DND-41 (cell line): ENCODE results near the gene COX6B2.

Experiments
- ATAC-seq: fragments of 200-7000 bp; cut with Tn5 transposase; 3 replicates; pipeline ENCODE4 v1.9.1; 2021; ENCODE audit warnings: low read depth; ENCODE audit not compliant: insufficient read depth
- DNase-seq: peaks from one replicate; pipeline ENCODE4 v3.0.0-alpha.2; 2020
- H2AFZ ChIP-seq: 2 replicates; pipeline ENCODE4 v1.6.0; 2012; ENCODE audit warnings: low read depth, low read length
- H3K27ac ChIP-seq: 2 replicates; pipeline ENCODE4 v1.5.1; 2012; ENCODE audit warnings: low read length, inconsistent platforms
- H3K27me3 ChIP-seq: fragments of 200-600 bp; sonication (generic); 2 replicates; pipeline ENCODE4 v1.6.0; 2012; ENCODE audit warnings: low read length, mild to moderate bottlenecking, inconsistent platforms; ENCODE audit not compliant: insufficient read depth, poor library complexity
- H3K36me3 ChIP-seq: 2 replicates; pipeline ENCODE4 v1.5.1; 2012; ENCODE audit warnings: low read length, inconsistent platforms; ENCODE audit not compliant: insufficient read depth
- H3K4me1 ChIP-seq: 2 replicates; pipeline ENCODE4 v1.5.1; 2012; ENCODE audit warnings: mild to moderate bottlenecking, low read length; ENCODE audit not compliant: insufficient read depth
- H3K4me2 ChIP-seq: 2 replicates; pipeline ENCODE4 v1.6.0; 2012; ENCODE audit warnings: mild to moderate bottlenecking, moderate library complexity, low read length, inconsistent platforms; ENCODE audit not compliant: insufficient read depth
- H3K4me3 ChIP-seq, 2 experiments: fragments of 200-600 bp in 1 of 2; shearing (Covaris generic) in 1 of 2; 2 replicates each; pipeline ENCODE4 v1.5.1; 2012 to 2016; ENCODE audit warnings: inconsistent platforms in 2 of 2, low read length in 2 of 2, mild to moderate bottlenecking in 2 of 2, low read depth in 1 of 2, moderate library complexity in 1 of 2
- H3K79me2 ChIP-seq: 2 replicates; pipeline ENCODE4 v1.6.0; 2012; ENCODE audit warnings: low read length, inconsistent platforms; ENCODE audit not compliant: insufficient read depth
- H3K9ac ChIP-seq: 2 replicates; pipeline ENCODE4 v1.6.0; 2012; ENCODE audit warnings: low read depth, mild to moderate bottlenecking, inconsistent platforms, low read length, moderate library complexity
- H3K9me3 ChIP-seq: 2 replicates; pipeline ENCODE4 v1.5.1; 2012; ENCODE audit warnings: low read length, moderate library complexity, mild to moderate bottlenecking, inconsistent platforms; ENCODE audit not compliant: insufficient read depth, severe bottlenecking
- H4K20me1 ChIP-seq: 2 replicates; pipeline ENCODE4 v1.6.0; 2012; ENCODE audit warnings: low read length; ENCODE audit not compliant: insufficient read depth
- EZH2 ChIP-seq: IDR thresholded peaks from 3 replicates; pipeline ENCODE4 v1.6.1; 2012; ENCODE audit warnings: borderline replicate concordance, low read depth, mild to moderate bottlenecking, moderate library complexity, low read length, inconsistent platforms; ENCODE audit not compliant: severe bottlenecking
- TF ChIP-seq, protein P1 (sequence below): IDR thresholded peaks from 2 replicates; pipeline ENCODE4 v1.5.1; 2012; ENCODE audit warnings: borderline replicate concordance, low read length, moderate library complexity, mild to moderate bottlenecking; ENCODE audit not compliant: poor library complexity, severe bottlenecking; ENCODE audit errors: extremely low read depth

The COX6B2 gene

DNA sequence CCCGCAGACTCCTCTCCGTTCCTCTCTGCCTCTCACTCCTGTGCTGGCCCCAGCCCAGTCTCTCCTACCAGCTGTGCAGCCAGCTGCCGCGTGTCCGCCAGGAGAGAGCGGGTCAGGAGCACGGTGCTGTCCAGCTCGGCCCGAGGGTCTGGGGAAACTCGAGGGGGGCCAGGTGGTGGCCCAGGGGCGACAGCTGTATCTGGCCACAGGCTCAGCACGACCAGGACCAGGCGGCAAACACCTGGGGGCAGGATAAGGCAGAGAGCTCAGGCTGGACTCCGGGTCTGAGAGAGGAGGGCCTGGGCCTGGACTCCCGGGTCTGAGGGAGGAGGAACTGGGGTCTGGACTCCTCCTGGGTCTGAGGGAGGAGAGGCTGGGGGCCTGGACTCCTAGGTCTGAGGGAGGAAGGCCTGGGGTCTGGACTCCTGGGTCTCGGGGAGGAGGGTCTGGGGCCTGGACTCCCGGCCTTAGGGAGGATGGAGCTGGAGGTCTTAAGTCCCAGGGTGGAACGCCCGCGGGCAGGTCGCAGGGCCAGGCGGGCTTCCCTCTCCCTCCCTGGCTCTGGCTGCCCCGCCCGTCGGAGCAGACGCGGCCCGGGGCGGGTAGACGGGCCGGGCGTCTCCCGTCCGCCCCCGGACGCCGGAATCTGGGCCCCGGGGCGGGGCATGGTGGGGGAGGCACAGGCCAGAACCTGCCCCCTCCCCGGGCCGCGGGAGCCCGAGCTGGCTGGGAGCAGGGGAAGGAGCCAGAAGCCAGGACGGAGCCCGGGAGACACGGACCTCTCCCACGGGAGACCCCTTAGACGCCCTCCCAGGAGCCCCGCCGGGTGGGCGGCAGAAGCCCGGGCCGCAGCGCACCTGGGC is 14.4 kb upstream of the COX6B2 start:
- H3K4me1 ChIP-seq, result no peaks in the 10 kb centered on the region
- H3K36me3 ChIP-seq, result no peaks in the 10 kb centered on the region
- no peaks in the 10 kb centered on the region for H3K9me3 ChIP-seq
- no peak overlapping the region for H3K27ac ChIP-seq
- H3K4me2 ChIP-seq, result no peak overlapping the region
- no peak for ATAC-seq
- H3K79me2 ChIP-seq, result no peaks in the 10 kb centered on the region
- TF ChIP-seq, protein P1, sequence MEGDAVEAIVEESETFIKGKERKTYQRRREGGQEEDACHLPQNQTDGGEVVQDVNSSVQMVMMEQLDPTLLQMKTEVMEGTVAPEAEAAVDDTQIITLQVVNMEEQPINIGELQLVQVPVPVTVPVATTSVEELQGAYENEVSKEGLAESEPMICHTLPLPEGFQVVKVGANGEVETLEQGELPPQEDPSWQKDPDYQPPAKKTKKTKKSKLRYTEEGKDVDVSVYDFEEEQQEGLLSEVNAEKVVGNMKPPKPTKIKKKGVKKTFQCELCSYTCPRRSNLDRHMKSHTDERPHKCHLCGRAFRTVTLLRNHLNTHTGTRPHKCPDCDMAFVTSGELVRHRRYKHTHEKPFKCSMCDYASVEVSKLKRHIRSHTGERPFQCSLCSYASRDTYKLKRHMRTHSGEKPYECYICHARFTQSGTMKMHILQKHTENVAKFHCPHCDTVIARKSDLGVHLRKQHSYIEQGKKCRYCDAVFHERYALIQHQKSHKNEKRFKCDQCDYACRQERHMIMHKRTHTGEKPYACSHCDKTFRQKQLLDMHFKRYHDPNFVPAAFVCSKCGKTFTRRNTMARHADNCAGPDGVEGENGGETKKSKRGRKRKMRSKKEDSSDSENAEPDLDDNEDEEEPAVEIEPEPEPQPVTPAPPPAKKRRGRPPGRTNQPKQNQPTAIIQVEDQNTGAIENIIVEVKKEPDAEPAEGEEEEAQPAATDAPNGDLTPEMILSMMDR, result no peak
- no peak for TF ChIP-seq EZH2
- 0 out of 2 replicates have a peak, but pooled peaks cover under 1% of the 10 kb centered on the region for H4K20me1 ChIP-seq
- no peak for DNase-seq
- H3K9ac ChIP-seq, result no peak overlapping the region
- no peak overlapping the region for H3K4me3 ChIP-seq
- H2AFZ ChIP-seq, result no peak overlapping the region
- no peaks in the 10 kb centered on the region for H3K27me3 ChIP-seq

DNA sequence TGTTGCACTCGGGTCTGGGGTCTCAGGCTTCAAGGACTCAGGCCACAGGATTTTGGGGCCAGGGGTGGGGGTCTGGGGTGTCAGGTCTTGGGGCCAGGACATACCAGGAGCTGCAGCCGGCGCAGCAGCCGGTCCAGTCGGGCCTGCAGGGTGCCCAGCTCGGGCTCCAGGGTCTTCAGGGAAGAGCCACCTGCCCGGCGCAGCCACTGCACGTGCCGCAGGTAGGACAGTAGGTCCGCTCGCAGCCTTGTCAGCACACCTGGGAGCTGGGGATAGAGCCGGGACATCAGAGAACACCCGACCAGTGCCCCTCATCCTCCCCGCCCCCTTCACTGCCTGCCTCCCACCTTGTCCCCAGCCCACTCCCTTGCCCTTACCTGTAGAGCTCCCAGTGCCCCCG is 13.6 kb upstream of the COX6B2 start:
- H3K79me2 ChIP-seq, result no peaks in the 10 kb centered on the region
- H3K36me3 ChIP-seq, result no peaks in the 10 kb centered on the region
- no peak for DNase-seq
- no peaks in the 10 kb centered on the region for H3K27me3 ChIP-seq
- no peaks in the 10 kb centered on the region for H3K4me1 ChIP-seq
- no peak overlapping the region for H3K4me2 ChIP-seq
- H3K27ac ChIP-seq, result no peak overlapping the region
- no peaks in the 10 kb centered on the region for H4K20me1 ChIP-seq
- no peak for TF ChIP-seq EZH2
- TF ChIP-seq, protein P1, result no peak
- no peak for ATAC-seq
- H3K4me3 ChIP-seq, result no peak overlapping the region
- H3K9me3 ChIP-seq, result no peaks in the 10 kb centered on the region
- H2AFZ ChIP-seq, result no peak overlapping the region
- H3K9ac ChIP-seq, result no peak overlapping the region

DNA sequence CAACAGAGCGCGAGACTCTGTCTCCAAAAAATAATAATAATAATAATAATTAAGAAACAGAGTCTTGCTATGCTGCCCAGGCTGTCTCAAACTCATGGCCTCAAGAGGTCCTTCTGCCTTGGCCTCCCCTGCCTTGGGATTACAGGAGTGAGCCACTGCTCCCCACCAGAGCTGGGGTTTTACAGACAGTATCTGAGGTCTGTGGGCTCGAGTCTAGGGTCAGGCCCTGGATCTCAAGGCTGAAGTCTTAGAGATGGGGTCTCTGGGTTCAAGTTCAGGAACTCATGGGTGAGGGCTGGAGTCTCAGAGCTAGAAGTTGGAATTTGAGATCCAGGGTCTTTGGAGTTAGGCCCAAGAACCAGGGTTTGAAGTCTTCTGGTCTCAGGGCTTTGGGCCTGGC is 12.3 kb upstream of the COX6B2 start:
- Histone ChIP-seq H3K9me3 (no peaks in the 10 kb centered on the region), H3K4me3 (no peak overlapping the region), H3K4me2 (no peak overlapping the region), H3K79me2 (no peaks in the 10 kb centered on the region), H3K27ac (no peak overlapping the region), H2AFZ (no peak overlapping the region), H3K36me3 (no peaks in the 10 kb centered on the region), H3K27me3 (no peaks in the 10 kb centered on the region), H3K9ac (no peak overlapping the region), H3K4me1 (no peaks in the 10 kb centered on the region), H4K20me1 (no peaks in the 10 kb centered on the region)
- ATAC-seq (no peak), DNase-seq (no peak)
- TF ChIP-seq EZH2, result no peak
- TF ChIP-seq, protein P1, result no peak
